ENCODE measurements around the gene OR8D1.

The OR8D1 gene

DNA sequence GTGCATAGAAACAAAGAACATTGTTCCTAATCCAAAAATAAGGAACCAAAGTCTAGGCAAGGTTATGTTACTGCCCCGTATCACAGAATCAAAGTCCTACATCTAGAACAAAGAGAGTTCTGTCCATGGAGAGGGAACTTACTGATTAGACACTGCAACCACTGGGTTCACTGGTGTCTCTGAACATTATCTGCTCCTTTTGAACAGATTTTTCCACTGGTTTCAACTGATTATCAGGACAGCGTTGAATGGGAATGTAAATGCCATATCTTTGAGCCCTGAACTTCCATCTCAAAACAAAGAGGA is 26.3 kb upstream of the OR8D1 start:
- no peak for ATAC-seq
- TF ChIP-seq SNAI2 (CRISPR knock-in tag; IDR thresholded peaks at IDR 0.05): no peak

DNA sequence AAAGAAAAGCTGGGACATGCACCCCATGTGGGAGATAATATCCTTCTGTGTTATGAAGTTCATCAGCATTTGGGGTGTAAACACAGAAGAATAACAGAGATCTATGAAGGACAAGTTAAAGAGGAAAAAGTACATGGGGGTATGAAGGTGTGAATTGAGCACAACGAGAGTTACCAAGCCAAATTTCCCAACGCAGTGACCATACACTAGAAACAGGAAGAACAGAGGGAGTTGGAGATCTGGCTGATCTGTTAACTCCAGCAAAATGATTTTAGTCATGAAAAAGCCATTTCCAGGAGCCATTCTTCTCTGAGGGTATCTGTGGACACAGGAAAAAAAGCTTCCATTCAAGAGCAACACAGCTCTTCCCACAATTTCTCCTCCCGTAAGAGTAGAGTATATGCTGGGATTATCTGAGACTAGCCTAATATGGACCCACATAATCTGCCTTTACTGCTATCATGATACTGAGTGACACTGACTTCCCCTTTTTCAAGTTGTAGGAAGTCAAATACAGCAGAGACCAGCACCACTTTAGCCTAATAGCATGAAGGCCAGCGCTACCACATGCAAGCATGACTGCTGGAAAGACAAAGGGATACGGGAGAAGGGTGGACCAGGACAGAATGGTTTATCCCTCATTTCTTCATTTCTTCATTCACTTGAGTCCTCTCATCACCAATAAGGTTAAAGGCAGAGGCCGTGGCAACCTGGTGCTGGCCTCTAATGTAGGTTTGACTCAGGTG is 25.8 kb upstream of the OR8D1 start:
- no peak for TF ChIP-seq ZNF8 (CRISPR knock-in tag; IDR thresholded peaks at IDR 0.05)
- no peak for TF ChIP-seq ZFP3 (CRISPR knock-in tag; IDR thresholded peaks at IDR 0.05)
- TF ChIP-seq RARB (CRISPR knock-in tag; IDR thresholded peaks at IDR 0.05): no peak
- no peak for TF ChIP-seq ZC3H10 (CRISPR knock-in tag; IDR thresholded peaks at IDR 0.05)
- no peak for TF ChIP-seq ARNTL (CRISPR knock-in tag; IDR thresholded peaks at IDR 0.05; ENCODE audit: borderline replicate concordance, low read depth)
- TF ChIP-seq, protein P1, sequence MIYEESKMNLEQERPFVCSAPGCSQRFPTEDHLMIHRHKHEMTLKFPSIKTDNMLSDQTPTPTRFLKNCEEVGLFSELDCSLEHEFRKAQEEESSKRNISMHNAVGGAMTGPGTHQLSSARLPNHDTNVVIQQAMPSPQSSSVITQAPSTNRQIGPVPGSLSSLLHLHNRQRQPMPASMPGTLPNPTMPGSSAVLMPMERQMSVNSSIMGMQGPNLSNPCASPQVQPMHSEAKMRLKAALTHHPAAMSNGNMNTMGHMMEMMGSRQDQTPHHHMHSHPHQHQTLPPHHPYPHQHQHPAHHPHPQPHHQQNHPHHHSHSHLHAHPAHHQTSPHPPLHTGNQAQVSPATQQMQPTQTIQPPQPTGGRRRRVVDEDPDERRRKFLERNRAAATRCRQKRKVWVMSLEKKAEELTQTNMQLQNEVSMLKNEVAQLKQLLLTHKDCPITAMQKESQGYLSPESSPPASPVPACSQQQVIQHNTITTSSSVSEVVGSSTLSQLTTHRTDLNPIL (CRISPR knock-in tag; IDR thresholded peaks at IDR 0.05; ENCODE audit: low read depth): no peak
- no peak for TF ChIP-seq ZNF70 (CRISPR knock-in tag; IDR thresholded peaks at IDR 0.05)
- TF ChIP-seq TOX (CRISPR knock-in tag; IDR thresholded peaks at IDR 0.05; ENCODE audit: borderline replicate concordance): no peak
- TF ChIP-seq, protein P2, sequence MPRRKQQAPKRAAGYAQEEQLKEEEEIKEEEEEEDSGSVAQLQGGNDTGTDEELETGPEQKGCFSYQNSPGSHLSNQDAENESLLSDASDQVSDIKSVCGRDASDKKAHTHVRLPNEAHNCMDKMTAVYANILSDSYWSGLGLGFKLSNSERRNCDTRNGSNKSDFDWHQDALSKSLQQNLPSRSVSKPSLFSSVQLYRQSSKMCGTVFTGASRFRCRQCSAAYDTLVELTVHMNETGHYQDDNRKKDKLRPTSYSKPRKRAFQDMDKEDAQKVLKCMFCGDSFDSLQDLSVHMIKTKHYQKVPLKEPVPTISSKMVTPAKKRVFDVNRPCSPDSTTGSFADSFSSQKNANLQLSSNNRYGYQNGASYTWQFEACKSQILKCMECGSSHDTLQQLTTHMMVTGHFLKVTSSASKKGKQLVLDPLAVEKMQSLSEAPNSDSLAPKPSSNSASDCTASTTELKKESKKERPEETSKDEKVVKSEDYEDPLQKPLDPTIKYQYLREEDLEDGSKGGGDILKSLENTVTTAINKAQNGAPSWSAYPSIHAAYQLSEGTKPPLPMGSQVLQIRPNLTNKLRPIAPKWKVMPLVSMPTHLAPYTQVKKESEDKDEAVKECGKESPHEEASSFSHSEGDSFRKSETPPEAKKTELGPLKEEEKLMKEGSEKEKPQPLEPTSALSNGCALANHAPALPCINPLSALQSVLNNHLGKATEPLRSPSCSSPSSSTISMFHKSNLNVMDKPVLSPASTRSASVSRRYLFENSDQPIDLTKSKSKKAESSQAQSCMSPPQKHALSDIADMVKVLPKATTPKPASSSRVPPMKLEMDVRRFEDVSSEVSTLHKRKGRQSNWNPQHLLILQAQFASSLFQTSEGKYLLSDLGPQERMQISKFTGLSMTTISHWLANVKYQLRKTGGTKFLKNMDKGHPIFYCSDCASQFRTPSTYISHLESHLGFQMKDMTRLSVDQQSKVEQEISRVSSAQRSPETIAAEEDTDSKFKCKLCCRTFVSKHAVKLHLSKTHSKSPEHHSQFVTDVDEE (CRISPR knock-in tag; IDR thresholded peaks at IDR 0.05): no peak
- no peak for TF ChIP-seq PPARA (CRISPR knock-in tag; IDR thresholded peaks at IDR 0.05; ENCODE audit: borderline replicate concordance)
- TF ChIP-seq GLIS3 (CRISPR knock-in tag; IDR thresholded peaks at IDR 0.05): no peak
- TF ChIP-seq BACH2 (CRISPR knock-in tag; IDR thresholded peaks at IDR 0.05; ENCODE audit: borderline replicate concordance): no peak
- no peak for TF ChIP-seq ESRRG (CRISPR knock-in tag; IDR thresholded peaks at IDR 0.05)
- no peak for TF ChIP-seq TCF4 (CRISPR knock-in tag; IDR thresholded peaks at IDR 0.05; ENCODE audit: borderline replicate concordance)
- TF ChIP-seq, protein P3, sequence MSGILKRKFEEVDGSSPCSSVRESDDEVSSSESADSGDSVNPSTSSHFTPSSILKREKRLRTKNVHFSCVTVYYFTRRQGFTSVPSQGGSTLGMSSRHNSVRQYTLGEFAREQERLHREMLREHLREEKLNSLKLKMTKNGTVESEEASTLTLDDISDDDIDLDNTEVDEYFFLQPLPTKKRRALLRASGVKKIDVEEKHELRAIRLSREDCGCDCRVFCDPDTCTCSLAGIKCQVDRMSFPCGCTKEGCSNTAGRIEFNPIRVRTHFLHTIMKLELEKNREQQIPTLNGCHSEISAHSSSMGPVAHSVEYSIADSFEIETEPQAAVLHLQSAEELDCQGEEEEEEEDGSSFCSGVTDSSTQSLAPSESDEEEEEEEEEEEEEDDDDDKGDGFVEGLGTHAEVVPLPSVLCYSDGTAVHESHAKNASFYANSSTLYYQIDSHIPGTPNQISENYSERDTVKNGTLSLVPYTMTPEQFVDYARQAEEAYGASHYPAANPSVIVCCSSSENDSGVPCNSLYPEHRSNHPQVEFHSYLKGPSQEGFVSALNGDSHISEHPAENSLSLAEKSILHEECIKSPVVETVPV (CRISPR knock-in tag; IDR thresholded peaks at IDR 0.05): no peak
- TF ChIP-seq, protein P4, sequence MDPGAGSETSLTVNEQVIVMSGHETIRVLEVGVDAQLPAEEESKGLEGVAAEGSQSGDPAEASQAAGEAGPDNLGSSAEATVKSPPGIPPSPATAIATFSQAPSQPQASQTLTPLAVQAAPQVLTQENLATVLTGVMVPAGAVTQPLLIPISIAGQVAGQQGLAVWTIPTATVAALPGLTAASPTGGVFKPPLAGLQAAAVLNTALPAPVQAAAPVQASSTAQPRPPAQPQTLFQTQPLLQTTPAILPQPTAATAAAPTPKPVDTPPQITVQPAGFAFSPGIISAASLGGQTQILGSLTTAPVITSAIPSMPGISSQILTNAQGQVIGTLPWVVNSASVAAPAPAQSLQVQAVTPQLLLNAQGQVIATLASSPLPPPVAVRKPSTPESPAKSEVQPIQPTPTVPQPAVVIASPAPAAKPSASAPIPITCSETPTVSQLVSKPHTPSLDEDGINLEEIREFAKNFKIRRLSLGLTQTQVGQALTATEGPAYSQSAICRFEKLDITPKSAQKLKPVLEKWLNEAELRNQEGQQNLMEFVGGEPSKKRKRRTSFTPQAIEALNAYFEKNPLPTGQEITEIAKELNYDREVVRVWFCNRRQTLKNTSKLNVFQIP (CRISPR knock-in tag; IDR thresholded peaks at IDR 0.05; ENCODE audit: borderline replicate concordance, low read depth): no peak
- TF ChIP-seq CSDC2 (CRISPR knock-in tag; IDR thresholded peaks at IDR 0.05): no peak
- no peak for TF ChIP-seq ISL1 (CRISPR knock-in tag; IDR thresholded peaks at IDR 0.05)
- ATAC-seq: no peak

DNA sequence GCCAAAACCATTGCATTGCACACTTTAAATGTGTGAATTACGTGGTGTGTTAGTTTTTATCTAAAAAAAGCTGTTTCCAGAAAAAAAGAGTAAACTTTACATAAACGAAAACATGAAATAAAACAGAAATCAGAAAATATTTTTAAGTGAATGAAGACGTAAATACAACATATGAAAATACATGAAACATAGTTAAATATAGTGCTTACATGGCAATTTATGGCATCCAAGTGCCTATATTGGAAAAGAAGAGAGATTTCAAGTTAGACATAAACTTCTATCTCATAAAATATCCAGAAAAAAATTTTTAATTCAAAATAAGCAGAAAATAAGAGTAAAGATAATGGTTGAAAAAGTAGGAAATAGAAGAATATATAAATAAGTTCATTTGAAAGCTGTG is 18.1 kb upstream of the OR8D1 start:
- no peak for ATAC-seq
- TF ChIP-seq ZFP30 (CRISPR knock-in tag; IDR thresholded peaks at IDR 0.05) (no peak), ZNF8 (CRISPR knock-in tag; IDR thresholded peaks at IDR 0.05) (no peak), PPARA (CRISPR knock-in tag; IDR thresholded peaks at IDR 0.05; ENCODE audit: borderline replicate concordance) (no peak), ZC3H10 (CRISPR knock-in tag; IDR thresholded peaks at IDR 0.05) (no peak), ISL1 (CRISPR knock-in tag; IDR thresholded peaks at IDR 0.05) (no peak), SNAI2 (CRISPR knock-in tag; IDR thresholded peaks at IDR 0.05) (no peak), GLIS3 (CRISPR knock-in tag; IDR thresholded peaks at IDR 0.05) (no peak), TCF4 (CRISPR knock-in tag; IDR thresholded peaks at IDR 0.05; ENCODE audit: borderline replicate concordance) (no peak), ZFP3 (CRISPR knock-in tag; IDR thresholded peaks at IDR 0.05) (no peak), OSR1 (CRISPR knock-in tag; IDR thresholded peaks at IDR 0.05) (no peak), CSDC2 (CRISPR knock-in tag; IDR thresholded peaks at IDR 0.05) (no peak)
- TF ChIP-seq, protein P3 (CRISPR knock-in tag; IDR thresholded peaks at IDR 0.05): no peak
- TF ChIP-seq, protein P4 (CRISPR knock-in tag; IDR thresholded peaks at IDR 0.05; ENCODE audit: borderline replicate concordance, low read depth): no peak
- TF ChIP-seq, protein P2 (CRISPR knock-in tag; IDR thresholded peaks at IDR 0.05): no peak
